Heart right ventricle (tissue), 16 donors: ENCODE results near the gene FAF2. TPM values are rescaled to one million over a fixed set of nuclear protein-coding genes. Genes with fewer than 3 reads are reported as not detected.
"Not testable (repeated sequence)": the region's sequence is repeated elsewhere in the genome, so short reads cannot be mapped to it uniquely, and the experiment has no call there.

Experiments
- ATAC-seq, 8 donors: fragments of 200-7000 bp; cut with Tn5 transposase; one replicate each; pipeline ENCODE4 v1.9.1; 2020; ENCODE audit warnings: mild to moderate bottlenecking in 8 of 8, moderate library complexity in 8 of 8, moderate number of reproducible peaks in 1 of 8
- DNase-seq, 2 donors: peaks; one replicate each; pipeline ENCODE4 v3.0.0-alpha.2; 2020
- H3K27ac ChIP-seq, 10 donors: fragments of 200-600 bp; sonication (generic) in 2 of 10; one replicate each; pipeline versions ENCODE4 v1.5.0 to v1.8.0; 2020 to 2022; ENCODE audit warnings: mild to moderate bottlenecking in 3 of 10
- H3K27me3 ChIP-seq, 7 donors: fragments of 200-600 bp; one replicate each; pipeline ENCODE4 v1.8.0; 2021 to 2022; ENCODE audit warnings: mild to moderate bottlenecking in 2 of 7
- H3K36me3 ChIP-seq, 9 donors: fragments of 200-600 bp; sonication (generic) in 1 of 9; one replicate each; pipeline versions ENCODE4 v1.5.0 to v1.8.0; 2020 to 2022; ENCODE audit warnings: mild to moderate bottlenecking in 2 of 9
- H3K4me1 ChIP-seq, 9 donors: fragments of 200-600 bp; sonication (generic) in 1 of 9; one replicate each; pipeline versions ENCODE4 v1.5.0 to v1.8.0; 2020 to 2022; ENCODE audit warnings: mild to moderate bottlenecking in 4 of 9
- H3K4me3 ChIP-seq, 10 donors: fragments of 200-600 bp; sonication (generic) in 2 of 10; one replicate each; pipeline versions ENCODE4 v1.5.0 to v1.8.0; 2020 to 2022; ENCODE audit warnings: mild to moderate bottlenecking in 7 of 10, moderate library complexity in 2 of 10
- H3K9me3 ChIP-seq, 11 donors: fragments of 200-600 bp in 10 of 11; sonication (generic) in 2 of 11; one replicate each; pipeline versions ENCODE4 v1.5.0 to v1.8.0; 2013 to 2022; ENCODE audit warnings: mild to moderate bottlenecking in 2 of 11, control low read depth in 1 of 11, moderate library complexity in 1 of 11
- CTCF ChIP-seq, 9 donors: fragments of 200-600 bp; sonication (generic) in 2 of 9; IDR thresholded peaks; one replicate each; pipeline versions ENCODE4 v1.5.0 to v1.8.0; 2021 to 2022; ENCODE audit warnings: antibody characterized with exemption in 9 of 9, mild to moderate bottlenecking in 5 of 9, moderate library complexity in 1 of 9
- WGBS, 2 donors: extraction: QIAGEN DNeasy Blood & Tissue Kit; methylation state at CpG; one replicate each; pipeline ENCODE4 v1.1.7; 2013; ENCODE audit warnings: inconsistent platforms in 1 of 2; 5-methylcytosine and 5-hydroxymethylcytosine counted together
- intact Hi-C, 10 donors: fragments of 100-400 bp; cut with DNase I; formaldehyde crosslinking; loops; one replicate each; pipeline versions ENCODE4 v1.11.1 to v1.14.2; 2022
- polyA plus RNA-seq, 2 donors: library from polyadenylated mRNA; stranded (reverse); fragments of 200-250 nt; gene quantifications; one replicate each; pipeline ENCODE4 v1.2.3, GENCODE V29; 2013
- total RNA-seq, 10 donors: library from RNA; stranded (reverse); fragmentation: NEBNext Ultra II Directional in 3 of 10; extraction: Animal tissue kit (Norgen Biotek cat#: 25700) in 3 of 10; gene quantifications; one replicate each; pipeline versions ENCODE4 v1.2.1 to v1.2.4, GENCODE V29; 2021 to 2023
- donor health status: Arrhythmogenic right ventricular cardiomyopathy.
- donor health status: ischemic (EF 13 %, LVEDD 7.1; RV severe dilation, severe dysfunction).
- donor health status: healthy with polysubstance abuse.
- donor health status: DM: no; HTN: yes; CAD: no.
- donor health status: DM: no; HTN: no; CAD: no.
- donor health status: ischemic (EF 25% LVEDD 6.9; RV normal size, moderate dysfunction).
- donor health status: ischemic (EF 25% LVEDD 5.7; RV mildly dilated, moderate dysfunction).
- donor health status: healthy.
- donor health status: DM: yes; HTN: yes; CAD: no.
- donor health status: Ischemic cardiomyopathy.
- donor health status: ischemic (EF 35%, LVEDD 5.7; RV mildly dilated, moderate dysfunction).
- donor health status: nonischemic (EF 11% LVEDD 7.7; RV severe dilation, severe dysfunction).
- donor health status: DM: yes; HTN: yes; CAD: no.
- donor health status: PGD.
- donor health status: ischemic (EF 29% LVEDD 5.4; RV normal size, mild dysfunction).
- donor health status: nonischemic (EF 23%, LVEDD 6.1; RV moderate dilation, normal function).

FAF2 gene
- total and polyA plus RNA-seq, 12 donors, result 10.1 to 19.9 (median 14.6) TPM

- intact Hi-C loops, result loop anchor here in 1 of 10 donors (10.0 kb wide), 1 partner anchor 134 kb away; the partner anchor contains the start of gene CLTB
- DNase-seq, result no peak
- ATAC-seq, result no peak
- Histone ChIP-seq H3K9me3 (no peaks in the 10 kb centered on the region), H3K36me3 (no peaks in the 10 kb centered on the region), H3K27ac (peak within 1 kb of the TSS in 1 of 10 donors; percentile 42), H3K4me3 (no peak within 1 kb of the TSS), H3K4me1 (peaks cover 0 to 19% (median 6%) of the 10 kb centered on the region in 9 donors), H3K27me3 (peaks cover 0 to 22% (median 13%) of the 10 kb centered on the region in 7 donors)
- TF ChIP-seq CTCF (IDR thresholded peaks at IDR 0.05), result no peak
- 71 to 81% methylated on average over 17 to 18 of the region's 18 CpGs for WGBS, 2 donors
These were observed 100.8 kb downstream of the FAF2 start, which contains the start of gene CDHR2 for GRCh38 chr5:176548967-176549444. Gene CDHR2 (plus strand): TSS chr5:176549342. CDS start chr5:176565353, 16,011 bp downstream.

- H3K36me3 ChIP-seq, result no peaks in the 10 kb centered on the region
- H3K27ac ChIP-seq, result no peak overlapping the region
- ATAC-seq (no peak), DNase-seq (no peak)
- H3K4me3 ChIP-seq, result no peak overlapping the region
- no peaks in the 10 kb centered on the region for H3K9me3 ChIP-seq
- 82 to 84% methylated on average over 7 of the region's 7 CpGs for WGBS, 2 donors
- peaks cover 0 to 20% (median 0%) of the 10 kb centered on the region in 9 donors for H3K4me1 ChIP-seq
- peaks cover 0 to 30% (median 17%) of the 10 kb centered on the region in 7 donors for H3K27me3 ChIP-seq
- TF ChIP-seq CTCF (IDR thresholded peaks at IDR 0.05), result no peak
- intact Hi-C loops, result loop anchor here in 1 of 10 donors (10.0 kb wide), 1 partner anchor 135 kb away; the partner anchor contains the start of gene CLTB
These were observed 101.7 kb downstream of the FAF2 start for GRCh38 chr5:176549871-176550270.

- Histone ChIP-seq H3K36me3 (no peaks in the 10 kb centered on the region), H3K9me3 (no peaks in the 10 kb centered on the region), H3K4me1 (peaks cover 0 to 20% (median 0%) of the 10 kb centered on the region in 9 donors), H3K27me3 (peaks cover 0 to 30% (median 17%) of the 10 kb centered on the region in 7 donors), H3K27ac (no peak overlapping the region), H3K4me3 (no peak overlapping the region)
- intact Hi-C loops, result no loop called here
- no peak for DNase-seq
- TF ChIP-seq CTCF (IDR thresholded peaks at IDR 0.05), result no peak
- WGBS, 2 donors, result 80 to 84% methylated on average over 16 of the region's 16 CpGs
- no peak for ATAC-seq
These were observed 102.2 kb downstream of the FAF2 start for GRCh38 chr5:176550275-176550831.

- H3K4me3 ChIP-seq, DNase-seq, H3K9me3 ChIP-seq, H3K27ac ChIP-seq, H3K36me3 ChIP-seq, intact Hi-C loops, ATAC-seq: not testable (repeated sequence)
- 88 to 90% methylated on average over 11 of the region's 11 CpGs for WGBS, 2 donors
- Histone ChIP-seq H3K4me1 (peaks cover 0 to 20% (median 0%) of the 10 kb centered on the region in 9 donors), H3K27me3 (peaks cover 0 to 30% (median 17%) of the 10 kb centered on the region in 7 donors)
These were observed 102.8 kb downstream of the FAF2 start for GRCh38 chr5:176550937-176551336.
